GM23338 (cell line): ENCODE data around the gene C6orf52.

Experiments
- CREB1 ChIP-seq: fragments of 250-450 bp; sonication (Bioruptor Pico); IDR thresholded peaks from 2 replicates; pipeline ENCODE4 v1.5.0; 2020; ENCODE audit warnings: low read depth, mild to moderate bottlenecking, moderate library complexity
- EZH2 ChIP-seq: fragments of 200-600 bp; sonication (generic); IDR thresholded peaks from one replicate; pipeline ENCODE4 v1.8.0; 2017; ENCODE audit warnings: antibody characterized with exemption, mild to moderate bottlenecking, low read depth; ENCODE audit not compliant: unreplicated experiment
- EZH2phosphoT487 ChIP-seq: fragments of 200-600 bp; sonication (generic); IDR thresholded peaks from one replicate; pipeline ENCODE4 v1.8.1; 2018; ENCODE audit warnings: antibody characterized with exemption; ENCODE audit not compliant: unreplicated experiment
- JUNB ChIP-seq: IDR thresholded peaks from one replicate; pipeline ENCODE4 v1.6.1; 2016; ENCODE audit warnings: antibody characterized with exemption; ENCODE audit not compliant: unreplicated experiment
- POLR2AphosphoS5 ChIP-seq: IDR thresholded peaks from 2 replicates; pipeline ENCODE4 v1.6.1; 2016; ENCODE audit warnings: antibody characterized with exemption, low read depth
- STAT1 ChIP-seq: IDR thresholded peaks from one replicate; pipeline ENCODE4 v1.6.1; 2016; ENCODE audit warnings: antibody characterized with exemption; ENCODE audit not compliant: unreplicated experiment
- ZNF114 ChIP-seq: fragments of 250-450 bp; sonication (Bioruptor Pico); IDR thresholded peaks from 2 replicates; pipeline ENCODE4 v1.5.0; 2020; ENCODE audit warnings: mild to moderate bottlenecking, moderate library complexity
- TF ChIP-seq, protein P1 (sequence below), 2 experiments: fragments of 200-600 bp in 1 of 2; sonication (generic) in 1 of 2; conservative IDR thresholded peaks; 2 replicates each; pipeline versions ENCODE4 v1.5.1 to v1.6.1; 2016 to 2017; ENCODE audit warnings: antibody characterized with exemption in 2 of 2, low read depth in 2 of 2, mild to moderate bottlenecking in 2 of 2, moderate library complexity in 1 of 2
- TF ChIP-seq, protein P2 (sequence below): IDR thresholded peaks from 2 replicates; pipeline ENCODE4 v1.6.1; 2016; ENCODE audit warnings: antibody characterized with exemption
- TF ChIP-seq, protein P3 (sequence below): IDR thresholded peaks from one replicate; pipeline ENCODE4 v1.6.1; 2018; ENCODE audit warnings: antibody characterized with exemption; ENCODE audit not compliant: unreplicated experiment

DNA sequence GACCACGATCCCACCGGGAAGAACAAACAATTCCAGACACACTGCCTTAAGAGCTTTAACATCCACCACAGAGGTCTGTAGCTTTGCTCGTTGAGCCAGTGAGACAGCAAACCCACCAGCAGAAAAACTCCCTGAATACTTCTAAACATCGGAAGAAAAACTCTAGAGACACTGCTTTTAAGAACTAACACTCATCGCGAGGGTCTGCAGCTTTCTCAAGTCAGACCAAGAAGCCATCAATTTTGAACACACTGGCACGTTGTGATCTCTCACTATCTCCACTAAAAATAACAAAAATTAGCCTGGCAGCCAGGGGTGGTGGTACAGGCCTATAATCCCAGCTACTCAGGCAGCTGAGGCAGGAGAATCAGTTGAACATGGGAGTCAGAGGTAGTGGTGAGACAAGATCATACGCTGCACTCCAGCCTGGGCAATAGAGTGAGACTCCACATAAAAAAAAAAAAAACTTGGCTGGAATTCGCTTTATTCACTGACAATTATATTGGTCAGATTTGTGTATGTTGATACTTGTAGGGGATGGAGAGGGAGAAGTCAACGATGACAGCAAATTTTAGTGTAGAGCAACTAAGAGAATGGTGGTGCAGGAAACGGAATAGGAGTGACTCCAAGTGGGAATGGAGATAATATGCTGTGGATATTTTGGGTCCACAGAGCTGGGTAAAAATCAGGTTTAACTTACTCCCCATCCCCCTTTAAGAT is 27.6 kb upstream of the C6orf52 start:
- no peak for TF ChIP-seq EZH2phosphoT487
- TF ChIP-seq EZH2 = no peak
- TF ChIP-seq, protein P1, sequence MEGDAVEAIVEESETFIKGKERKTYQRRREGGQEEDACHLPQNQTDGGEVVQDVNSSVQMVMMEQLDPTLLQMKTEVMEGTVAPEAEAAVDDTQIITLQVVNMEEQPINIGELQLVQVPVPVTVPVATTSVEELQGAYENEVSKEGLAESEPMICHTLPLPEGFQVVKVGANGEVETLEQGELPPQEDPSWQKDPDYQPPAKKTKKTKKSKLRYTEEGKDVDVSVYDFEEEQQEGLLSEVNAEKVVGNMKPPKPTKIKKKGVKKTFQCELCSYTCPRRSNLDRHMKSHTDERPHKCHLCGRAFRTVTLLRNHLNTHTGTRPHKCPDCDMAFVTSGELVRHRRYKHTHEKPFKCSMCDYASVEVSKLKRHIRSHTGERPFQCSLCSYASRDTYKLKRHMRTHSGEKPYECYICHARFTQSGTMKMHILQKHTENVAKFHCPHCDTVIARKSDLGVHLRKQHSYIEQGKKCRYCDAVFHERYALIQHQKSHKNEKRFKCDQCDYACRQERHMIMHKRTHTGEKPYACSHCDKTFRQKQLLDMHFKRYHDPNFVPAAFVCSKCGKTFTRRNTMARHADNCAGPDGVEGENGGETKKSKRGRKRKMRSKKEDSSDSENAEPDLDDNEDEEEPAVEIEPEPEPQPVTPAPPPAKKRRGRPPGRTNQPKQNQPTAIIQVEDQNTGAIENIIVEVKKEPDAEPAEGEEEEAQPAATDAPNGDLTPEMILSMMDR (conservative IDR thresholded peaks at IDR 0.05; ENCODE audit: low read depth in 2 of 2) = no peak
- TF ChIP-seq JUNB = no peak
- TF ChIP-seq CREB1 (CRISPR knock-in tag) = no peak
- TF ChIP-seq, protein P2, sequence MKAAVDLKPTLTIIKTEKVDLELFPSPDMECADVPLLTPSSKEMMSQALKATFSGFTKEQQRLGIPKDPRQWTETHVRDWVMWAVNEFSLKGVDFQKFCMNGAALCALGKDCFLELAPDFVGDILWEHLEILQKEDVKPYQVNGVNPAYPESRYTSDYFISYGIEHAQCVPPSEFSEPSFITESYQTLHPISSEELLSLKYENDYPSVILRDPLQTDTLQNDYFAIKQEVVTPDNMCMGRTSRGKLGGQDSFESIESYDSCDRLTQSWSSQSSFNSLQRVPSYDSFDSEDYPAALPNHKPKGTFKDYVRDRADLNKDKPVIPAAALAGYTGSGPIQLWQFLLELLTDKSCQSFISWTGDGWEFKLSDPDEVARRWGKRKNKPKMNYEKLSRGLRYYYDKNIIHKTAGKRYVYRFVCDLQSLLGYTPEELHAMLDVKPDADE = no peak
- no peak for TF ChIP-seq POLR2AphosphoS5
- TF ChIP-seq STAT1 = no peak
- no peak for TF ChIP-seq ZNF114 (CRISPR knock-in tag)
- TF ChIP-seq, protein P3, sequence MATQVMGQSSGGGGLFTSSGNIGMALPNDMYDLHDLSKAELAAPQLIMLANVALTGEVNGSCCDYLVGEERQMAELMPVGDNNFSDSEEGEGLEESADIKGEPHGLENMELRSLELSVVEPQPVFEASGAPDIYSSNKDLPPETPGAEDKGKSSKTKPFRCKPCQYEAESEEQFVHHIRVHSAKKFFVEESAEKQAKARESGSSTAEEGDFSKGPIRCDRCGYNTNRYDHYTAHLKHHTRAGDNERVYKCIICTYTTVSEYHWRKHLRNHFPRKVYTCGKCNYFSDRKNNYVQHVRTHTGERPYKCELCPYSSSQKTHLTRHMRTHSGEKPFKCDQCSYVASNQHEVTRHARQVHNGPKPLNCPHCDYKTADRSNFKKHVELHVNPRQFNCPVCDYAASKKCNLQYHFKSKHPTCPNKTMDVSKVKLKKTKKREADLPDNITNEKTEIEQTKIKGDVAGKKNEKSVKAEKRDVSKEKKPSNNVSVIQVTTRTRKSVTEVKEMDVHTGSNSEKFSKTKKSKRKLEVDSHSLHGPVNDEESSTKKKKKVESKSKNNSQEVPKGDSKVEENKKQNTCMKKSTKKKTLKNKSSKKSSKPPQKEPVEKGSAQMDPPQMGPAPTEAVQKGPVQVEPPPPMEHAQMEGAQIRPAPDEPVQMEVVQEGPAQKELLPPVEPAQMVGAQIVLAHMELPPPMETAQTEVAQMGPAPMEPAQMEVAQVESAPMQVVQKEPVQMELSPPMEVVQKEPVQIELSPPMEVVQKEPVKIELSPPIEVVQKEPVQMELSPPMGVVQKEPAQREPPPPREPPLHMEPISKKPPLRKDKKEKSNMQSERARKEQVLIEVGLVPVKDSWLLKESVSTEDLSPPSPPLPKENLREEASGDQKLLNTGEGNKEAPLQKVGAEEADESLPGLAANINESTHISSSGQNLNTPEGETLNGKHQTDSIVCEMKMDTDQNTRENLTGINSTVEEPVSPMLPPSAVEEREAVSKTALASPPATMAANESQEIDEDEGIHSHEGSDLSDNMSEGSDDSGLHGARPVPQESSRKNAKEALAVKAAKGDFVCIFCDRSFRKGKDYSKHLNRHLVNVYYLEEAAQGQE = no peak
